IMR-90 (cell line): ENCODE data around the gene C3orf85.
"Not testable (repeated sequence)": the region's sequence is repeated elsewhere in the genome, so short reads cannot be mapped to it uniquely, and the experiment has no call there.

Source experiments
- BHLHE40 ChIP-seq: fragments of 150-350 bp; IDR thresholded peaks from 2 replicates; pipeline ENCODE4 v1.6.1; 2016; ENCODE audit warnings: mild to moderate bottlenecking, low read depth, low read length
- CEBPB ChIP-seq: IDR thresholded peaks from 2 replicates; pipeline ENCODE4 v1.6.1; 2012; ENCODE audit warnings: low read depth, low read length, improper control_type of control experiment
- CHD1 ChIP-seq: IDR thresholded peaks from 2 replicates; pipeline ENCODE4 v1.6.1; 2012; ENCODE audit warnings: low read depth, low read length, improper control_type of control experiment
- FOS ChIP-seq: fragments of 150-350 bp; IDR thresholded peaks from 2 replicates; pipeline ENCODE4 v1.6.1; 2016; ENCODE audit warnings: low read depth, low read length
- MAZ ChIP-seq: IDR thresholded peaks from 2 replicates; pipeline ENCODE4 v1.6.1; 2012; ENCODE audit warnings: low read depth, mild to moderate bottlenecking, low read length, improper control_type of control experiment, moderate library complexity, borderline replicate concordance
- MXI1 ChIP-seq: IDR thresholded peaks from 2 replicates; pipeline ENCODE4 v1.6.1; 2012; ENCODE audit warnings: low read depth, mild to moderate bottlenecking, low read length, moderate library complexity, borderline replicate concordance
- POLR2A ChIP-seq: IDR thresholded peaks from 2 replicates; pipeline ENCODE4 v1.6.1; 2012; ENCODE audit warnings: mild to moderate bottlenecking, low read depth, low read length
- RAD21 ChIP-seq: IDR thresholded peaks from 2 replicates; pipeline ENCODE4 v1.6.1; 2012; ENCODE audit warnings: low read length, improper control_type of control experiment
- RCOR1 ChIP-seq: IDR thresholded peaks from 2 replicates; pipeline ENCODE4 v1.6.1; 2012; ENCODE audit warnings: mild to moderate bottlenecking, low read length, improper control_type of control experiment; ENCODE audit not compliant: insufficient replicate concordance
- USF2 ChIP-seq: fragments of 150-350 bp; IDR thresholded peaks from 2 replicates; pipeline ENCODE4 v1.6.1; 2017; ENCODE audit warnings: mild to moderate bottlenecking, antibody characterized with exemption, low read length, low read depth
- TF ChIP-seq, protein P1 (sequence below): conservative IDR thresholded peaks from 2 replicates; pipeline ENCODE4 v1.5.1; 2012; ENCODE audit warnings: mild to moderate bottlenecking, low read depth, low read length, improper control_type of control experiment
- TF ChIP-seq, protein P2 (sequence below): fragments of 150-350 bp; IDR thresholded peaks from 2 replicates; pipeline ENCODE4 v1.6.1; 2016; ENCODE audit warnings: low read depth, mild to moderate bottlenecking, low read length, moderate library complexity, borderline replicate concordance

- TF ChIP-seq, protein P1, sequence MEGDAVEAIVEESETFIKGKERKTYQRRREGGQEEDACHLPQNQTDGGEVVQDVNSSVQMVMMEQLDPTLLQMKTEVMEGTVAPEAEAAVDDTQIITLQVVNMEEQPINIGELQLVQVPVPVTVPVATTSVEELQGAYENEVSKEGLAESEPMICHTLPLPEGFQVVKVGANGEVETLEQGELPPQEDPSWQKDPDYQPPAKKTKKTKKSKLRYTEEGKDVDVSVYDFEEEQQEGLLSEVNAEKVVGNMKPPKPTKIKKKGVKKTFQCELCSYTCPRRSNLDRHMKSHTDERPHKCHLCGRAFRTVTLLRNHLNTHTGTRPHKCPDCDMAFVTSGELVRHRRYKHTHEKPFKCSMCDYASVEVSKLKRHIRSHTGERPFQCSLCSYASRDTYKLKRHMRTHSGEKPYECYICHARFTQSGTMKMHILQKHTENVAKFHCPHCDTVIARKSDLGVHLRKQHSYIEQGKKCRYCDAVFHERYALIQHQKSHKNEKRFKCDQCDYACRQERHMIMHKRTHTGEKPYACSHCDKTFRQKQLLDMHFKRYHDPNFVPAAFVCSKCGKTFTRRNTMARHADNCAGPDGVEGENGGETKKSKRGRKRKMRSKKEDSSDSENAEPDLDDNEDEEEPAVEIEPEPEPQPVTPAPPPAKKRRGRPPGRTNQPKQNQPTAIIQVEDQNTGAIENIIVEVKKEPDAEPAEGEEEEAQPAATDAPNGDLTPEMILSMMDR, result not testable (repeated sequence)
- TF ChIP-seq POLR2A, BHLHE40, RAD21, FOS, MAZ, RCOR1, USF2, CEBPB, CHD1, MXI1: not testable (repeated sequence)
- TF ChIP-seq, protein P2, sequence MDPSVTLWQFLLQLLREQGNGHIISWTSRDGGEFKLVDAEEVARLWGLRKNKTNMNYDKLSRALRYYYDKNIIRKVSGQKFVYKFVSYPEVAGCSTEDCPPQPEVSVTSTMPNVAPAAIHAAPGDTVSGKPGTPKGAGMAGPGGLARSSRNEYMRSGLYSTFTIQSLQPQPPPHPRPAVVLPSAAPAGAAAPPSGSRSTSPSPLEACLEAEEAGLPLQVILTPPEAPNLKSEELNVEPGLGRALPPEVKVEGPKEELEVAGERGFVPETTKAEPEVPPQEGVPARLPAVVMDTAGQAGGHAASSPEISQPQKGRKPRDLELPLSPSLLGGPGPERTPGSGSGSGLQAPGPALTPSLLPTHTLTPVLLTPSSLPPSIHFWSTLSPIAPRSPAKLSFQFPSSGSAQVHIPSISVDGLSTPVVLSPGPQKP, result not testable (repeated sequence)
Measured at GRCh38 chr3:109133474-109133816, 3.1 kb upstream of the C3orf85 start.
